Measurements from ENCODE around the gene FRK. TPM values are rescaled to one million over a fixed set of nuclear protein-coding genes. Genes with fewer than 3 reads are reported as not detected.

FRK gene
- polyA plus RNA-seq, 1 experiment: 0.02 TPM

DNA sequence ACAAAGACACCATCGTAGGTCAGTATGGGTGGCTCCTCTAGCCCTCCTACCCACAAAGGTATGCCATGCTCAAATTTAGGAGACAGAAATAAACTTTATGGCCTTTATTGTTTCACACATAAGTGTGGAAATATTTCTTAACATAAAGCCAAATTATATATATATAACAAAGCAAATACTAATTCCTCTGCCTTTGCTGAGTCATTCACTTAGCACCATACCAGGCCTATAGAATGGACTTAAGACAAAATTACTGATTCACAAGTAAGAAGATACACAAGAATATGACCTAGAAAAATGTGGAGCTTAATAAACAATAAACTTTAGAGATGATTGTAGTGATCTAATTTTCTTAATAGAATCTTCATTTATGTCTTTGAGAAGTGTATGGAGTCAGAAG is 5.2 kb downstream of the FRK start:
- DNase-seq (ENCODE audit: low read depth): no peak
- ChIA-PET CTCF (no interaction called here), POLR2A (no interaction called here)
- no peaks in the 10 kb centered on the region for H3K27me3 ChIP-seq (ENCODE audit: control insufficient read depth, insufficient read depth, low read length)
- no peak overlapping the region for H3K4me3 ChIP-seq (ENCODE audit: low read depth, low read length)
- no peak for TF ChIP-seq CTCF (IDR thresholded peaks at IDR 0.05; ENCODE audit: insufficient read depth, low read depth, low read length)
- no peaks in the 10 kb centered on the region for H3K36me3 ChIP-seq (ENCODE audit: control insufficient read depth, insufficient read depth, low read length)

- no peaks in the 10 kb centered on the region for H3K36me3 ChIP-seq (ENCODE audit: control insufficient read depth, insufficient read depth, low read length)
- H3K27me3 ChIP-seq (ENCODE audit: control insufficient read depth, insufficient read depth, low read length): no peaks in the 10 kb centered on the region
- no peak overlapping the region for H3K4me3 ChIP-seq (ENCODE audit: low read depth, low read length)
- ChIA-PET POLR2A (no interaction called here), CTCF (interaction anchor here (1.3 to 2.0 kb wide), 2 partner anchors 9 to 10 kb away, joined by 3 to 10 read pairs; partner anchors contain the start of gene FRK)
- no peak for TF ChIP-seq CTCF (IDR thresholded peaks at IDR 0.05; ENCODE audit: insufficient read depth, low read depth, low read length)
- no peak for DNase-seq (ENCODE audit: low read depth)
Observed at GRCh38 chr6:116051244-116051643, 9.4 kb downstream of the FRK start.

- POLR2A ChIA-PET: no interaction called here
- H3K36me3 ChIP-seq (ENCODE audit: control insufficient read depth, insufficient read depth, low read length): no peaks in the 10 kb centered on the region
- H3K4me3 ChIP-seq (ENCODE audit: low read depth, low read length): no peak overlapping the region
- H3K27me3 ChIP-seq (ENCODE audit: control insufficient read depth, insufficient read depth, low read length): no peaks in the 10 kb centered on the region
- CTCF ChIA-PET: interaction anchor here (2.0 kb wide), 1 partner anchor 11 kb away, joined by 10 read pairs; the partner anchor contains the start of gene FRK
- no peak for TF ChIP-seq CTCF (IDR thresholded peaks at IDR 0.05; ENCODE audit: insufficient read depth, low read depth, low read length)
- no peak for DNase-seq (ENCODE audit: low read depth)
Observed at GRCh38 chr6:116050737-116051136, 10.0 kb downstream of the FRK start.

DNA sequence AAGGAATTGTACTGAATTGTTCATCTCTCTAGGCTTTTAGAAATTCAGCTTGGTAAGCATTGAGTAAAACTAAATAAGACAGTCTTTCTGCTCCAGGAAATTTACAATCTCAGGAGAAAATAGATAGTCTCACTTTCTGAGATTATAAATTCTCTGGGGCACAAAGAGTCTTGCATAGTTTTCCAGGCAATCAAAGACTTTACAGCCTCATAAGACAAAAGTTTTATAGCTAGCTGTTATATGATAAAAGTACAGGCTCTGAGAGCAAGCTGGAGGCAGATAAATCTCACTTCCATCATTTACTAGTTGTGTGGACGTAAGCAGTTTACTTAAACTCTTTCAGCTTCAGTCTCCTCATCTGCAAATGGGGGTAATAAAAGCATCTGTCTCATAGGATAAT is 11.4 kb downstream of the FRK start:
- DNase-seq (ENCODE audit: low read depth): no peak
- no peak for TF ChIP-seq CTCF (IDR thresholded peaks at IDR 0.05; ENCODE audit: insufficient read depth, low read depth, low read length)
- H3K27me3 ChIP-seq (ENCODE audit: control insufficient read depth, insufficient read depth, low read length): no peaks in the 10 kb centered on the region
- POLR2A ChIA-PET: no interaction called here
- CTCF ChIA-PET: interaction anchor here (0.7 kb wide), 1 partner anchor 38 kb away, joined by 3 read pairs; no protein-coding TSS in a partner anchor
- no peaks in the 10 kb centered on the region for H3K36me3 ChIP-seq (ENCODE audit: control insufficient read depth, insufficient read depth, low read length)
- H3K4me3 ChIP-seq (ENCODE audit: low read depth, low read length): no peak overlapping the region

- no peaks in the 10 kb centered on the region for H3K27me3 ChIP-seq (ENCODE audit: control insufficient read depth, insufficient read depth, low read length)
- H3K36me3 ChIP-seq (ENCODE audit: control insufficient read depth, insufficient read depth, low read length): no peaks in the 10 kb centered on the region
- ChIA-PET CTCF (interaction anchor here (0.6 to 1.2 kb wide), 3 partner anchors 14 to 50 kb away, joined by 3 to 4 read pairs (median 3); no protein-coding TSS in a partner anchor), POLR2A (no interaction called here)
- no peak for DNase-seq (ENCODE audit: low read depth)
- no peak for TF ChIP-seq CTCF (IDR thresholded peaks at IDR 0.05; ENCODE audit: insufficient read depth, low read depth, low read length)
- H3K4me3 ChIP-seq (ENCODE audit: low read depth, low read length): no peak overlapping the region
Observed at GRCh38 chr6:116047173-116047933, 13.3 kb downstream of the FRK start.
